ENCODE measurements around the gene SUMF1.

GRCh38 chr3:4501927-4502326, 34.9 kb upstream of the SUMF1 start:
- TF ChIP-seq CTCF (IDR thresholded peaks at IDR 0.05): no peak
- TF ChIP-seq POLR2A (IDR thresholded peaks at IDR 0.05): no peak
